Right atrium auricular region (tissue), 2 donors: ENCODE data around the gene DCTN4. TPM values are rescaled to one million over a fixed set of nuclear protein-coding genes. Genes with fewer than 3 reads are reported as not detected.
A peak's percentile ranks its signal among the peaks of the same experiment; 100 is the strongest.

Experiments used
- DNase-seq: peaks from one replicate; pipeline ENCODE4 v3.0.0-alpha.2; 2019; ENCODE audit warnings: low spot score
- H3K27ac ChIP-seq, 2 donors: fragments of 200-600 bp; sonication (generic); 1 replicate in 1 of 2; 2 replicates in 1 of 2; pipeline ENCODE4 v1.5.1; 2016 to 2019
- H3K27me3 ChIP-seq, 2 donors: fragments of 200-600 bp; sonication (generic); one replicate each; pipeline versions ENCODE4 v1.5.1 to v1.6.0; 2017 to 2019
- H3K36me3 ChIP-seq: fragments of 200-600 bp; sonication (generic); one replicate; pipeline ENCODE4 v1.5.1; 2016
- H3K4me1 ChIP-seq, 2 donors: fragments of 200-600 bp; sonication (generic); one replicate each; pipeline versions ENCODE4 v1.5.1 to v1.6.0; 2017 to 2019
- H3K4me3 ChIP-seq, 2 donors: fragments of 200-600 bp; sonication (generic); 1 replicate in 1 of 2; 2 replicates in 1 of 2; pipeline ENCODE4 v1.5.1; 2017 to 2019; ENCODE audit warnings: mild to moderate bottlenecking in 1 of 2, moderate library complexity in 1 of 2
- H3K9me3 ChIP-seq, 2 donors: fragments of 200-600 bp; sonication (generic); one replicate each; pipeline ENCODE4 v1.5.1; 2019
- CTCF ChIP-seq, 2 donors: fragments of 200-600 bp; sonication (generic); IDR thresholded peaks; one replicate each; pipeline ENCODE4 v1.5.1; 2019; ENCODE audit warnings: antibody characterized with exemption in 2 of 2
- total RNA-seq, 2 donors: library from RNA; depleted of rRNA; stranded (reverse); fragments of >200 nt; gene quantifications; one replicate each; pipeline ENCODE4 v1.1.0, GENCODE V29; 2016

DCTN4 gene
- total RNA-seq, 2 donors from 2014 or later, result 34.6 to 40.0 TPM

DNA sequence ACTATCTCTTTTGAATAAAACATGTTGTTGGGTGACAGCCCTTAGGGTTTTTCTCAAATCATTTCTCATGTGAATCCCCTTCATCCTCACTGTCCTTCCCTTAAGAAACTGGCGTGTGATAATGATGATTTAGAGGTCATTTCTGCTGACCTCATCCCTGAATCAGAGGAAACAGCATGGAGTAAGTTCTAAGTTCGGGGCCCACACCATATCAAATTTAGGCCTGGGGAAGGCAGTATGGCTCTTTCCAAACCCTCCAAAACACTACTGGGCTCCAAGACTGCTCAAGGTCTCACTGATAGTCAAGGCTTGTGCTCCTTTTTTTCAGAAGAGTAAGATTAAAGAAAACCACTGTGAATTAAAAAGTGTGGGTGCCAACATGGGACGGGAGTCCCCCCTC, 18.9 kb upstream of the DCTN4 start:
- Histone ChIP-seq H3K9me3 (no peaks in the 10 kb centered on the region), H3K4me1 (peaks cover 0 to 43% of the 10 kb centered on the region in 2 donors), H3K27me3 (no peaks in the 10 kb centered on the region), H3K27ac (peak overlapping the region; percentile 92 to 96), H3K36me3 (no peaks in the 10 kb centered on the region), H3K4me3 (peak overlapping the region; percentile 80 to 82)
- no peak for TF ChIP-seq CTCF (IDR thresholded peaks at IDR 0.05)
- DNase-seq, result no peak

GRCh38 chr5:150774145-150774544, 15.3 kb upstream of the DCTN4 start:
- Histone ChIP-seq H3K36me3 (no peaks in the 10 kb centered on the region), H3K4me3 (no peak overlapping the region), H3K4me1 (peaks cover 0 to 8% of the 10 kb centered on the region in 2 donors), H3K27ac (peak overlapping the region in 1 of 2 donors; percentile 37), H3K27me3 (no peaks in the 10 kb centered on the region), H3K9me3 (no peaks in the 10 kb centered on the region)
- DNase-seq, result no peak
- no peak for TF ChIP-seq CTCF (IDR thresholded peaks at IDR 0.05)

DNA sequence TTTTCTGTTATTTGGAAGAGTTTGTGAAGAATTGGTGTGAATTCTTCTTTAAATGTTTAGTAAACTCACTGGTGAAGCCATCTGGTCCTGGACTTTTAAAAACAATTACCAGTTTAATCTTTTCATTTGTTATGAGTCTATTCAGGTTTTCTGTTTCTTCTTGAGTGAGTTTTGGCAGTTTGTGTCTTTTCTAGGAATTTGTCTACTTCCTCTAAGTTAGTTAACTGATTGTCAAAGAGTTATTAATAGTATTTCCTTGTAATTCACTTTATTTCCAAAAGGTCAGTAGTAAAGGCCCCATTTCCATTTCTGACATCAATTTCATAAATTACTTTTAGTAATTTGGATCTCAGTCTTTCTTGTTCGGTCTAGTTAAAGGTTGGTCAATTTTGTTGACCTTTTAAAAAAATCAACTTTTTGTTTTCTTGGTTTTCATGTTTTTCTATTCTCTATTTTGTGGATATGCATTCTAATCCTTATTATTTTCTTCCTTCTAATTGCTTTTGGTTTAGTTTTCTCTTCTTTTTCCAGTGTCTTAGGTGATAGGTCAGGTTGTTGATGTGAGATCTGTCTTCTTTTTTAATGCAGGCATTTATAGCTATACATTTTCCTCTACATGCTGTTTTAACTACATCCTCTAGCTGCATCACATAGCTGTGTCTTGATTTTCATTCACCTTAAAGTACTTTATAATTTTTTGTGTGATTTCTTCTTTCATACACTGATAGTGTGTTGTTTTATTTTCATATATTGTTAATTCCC, 12.4 kb upstream of the DCTN4 start:
- H3K27ac ChIP-seq, result no peak overlapping the region
- H3K36me3 ChIP-seq, result no peaks in the 10 kb centered on the region
- H3K4me1 ChIP-seq, result no peaks in the 10 kb centered on the region
- no peak overlapping the region for H3K4me3 ChIP-seq
- no peak for DNase-seq
- H3K9me3 ChIP-seq, result no peaks in the 10 kb centered on the region
- TF ChIP-seq CTCF (IDR thresholded peaks at IDR 0.05), result no peak
- no peaks in the 10 kb centered on the region for H3K27me3 ChIP-seq

- Histone ChIP-seq H3K4me3 (no peak overlapping the region), H3K36me3 (no peaks in the 10 kb centered on the region), H3K27ac (no peak overlapping the region), H3K4me1 (peaks cover 0 to 7% of the 10 kb centered on the region in 2 donors), H3K27me3 (no peaks in the 10 kb centered on the region), H3K9me3 (no peaks in the 10 kb centered on the region)
- DNase-seq, result no peak
- no peak for TF ChIP-seq CTCF (IDR thresholded peaks at IDR 0.05)
These were observed 7.4 kb upstream of the DCTN4 start for GRCh38 chr5:150766251-150766650.

- Histone ChIP-seq H3K36me3 (no peaks in the 10 kb centered on the region), H3K27me3 (no peaks in the 10 kb centered on the region), H3K9me3 (no peaks in the 10 kb centered on the region), H3K4me3 (no peak overlapping the region), H3K4me1 (peaks cover 0 to 7% of the 10 kb centered on the region in 2 donors), H3K27ac (no peak overlapping the region)
- no peak for TF ChIP-seq CTCF (IDR thresholded peaks at IDR 0.05)
- no peak for DNase-seq
These were observed 7.0 kb upstream of the DCTN4 start for GRCh38 chr5:150765799-150766169.
